ENCODE results near the gene SLC46A3. TPM values are rescaled to one million over a fixed set of nuclear protein-coding genes. Genes with fewer than 3 reads are reported as not detected.
"Not testable (repeated sequence)": the region's sequence is repeated elsewhere in the genome, so short reads cannot be mapped to it uniquely, and the experiment has no call there.

Gene SLC46A3
- total and polyA plus RNA-seq, 2 donors (not counting 1 experiment from before 2014, with no cell fraction given), result 2.6 to 6.4 TPM

DNA sequence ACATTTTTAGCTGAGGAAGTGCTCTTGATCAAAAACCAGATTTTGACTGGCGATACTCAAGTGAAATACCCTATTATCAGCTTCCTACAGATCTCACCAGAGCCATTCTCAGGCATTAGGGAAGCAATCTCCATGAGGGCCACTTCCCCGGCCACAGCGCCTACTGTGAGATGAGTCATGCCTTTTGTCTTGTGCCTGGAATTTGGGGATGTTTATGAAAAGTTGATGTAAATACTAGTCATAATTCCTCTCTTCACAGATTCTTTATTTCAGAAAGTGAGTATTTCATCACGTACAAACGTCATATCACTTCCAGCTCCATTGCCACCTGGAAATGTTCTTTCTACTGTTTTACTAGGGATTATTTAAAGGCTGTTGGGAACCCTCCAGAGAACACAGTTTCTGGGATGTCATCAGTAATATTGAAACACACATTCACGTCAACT is 25.3 kb upstream of the SLC46A3 start:
- peak; percentile 3 to 55 for DNase-seq (ENCODE audit: low read depth in 2 of 2)
- H3K4me2 ChIP-seq (ENCODE audit: extremely low read depth, insufficient read depth, low read length), result no peak overlapping the region

DNA sequence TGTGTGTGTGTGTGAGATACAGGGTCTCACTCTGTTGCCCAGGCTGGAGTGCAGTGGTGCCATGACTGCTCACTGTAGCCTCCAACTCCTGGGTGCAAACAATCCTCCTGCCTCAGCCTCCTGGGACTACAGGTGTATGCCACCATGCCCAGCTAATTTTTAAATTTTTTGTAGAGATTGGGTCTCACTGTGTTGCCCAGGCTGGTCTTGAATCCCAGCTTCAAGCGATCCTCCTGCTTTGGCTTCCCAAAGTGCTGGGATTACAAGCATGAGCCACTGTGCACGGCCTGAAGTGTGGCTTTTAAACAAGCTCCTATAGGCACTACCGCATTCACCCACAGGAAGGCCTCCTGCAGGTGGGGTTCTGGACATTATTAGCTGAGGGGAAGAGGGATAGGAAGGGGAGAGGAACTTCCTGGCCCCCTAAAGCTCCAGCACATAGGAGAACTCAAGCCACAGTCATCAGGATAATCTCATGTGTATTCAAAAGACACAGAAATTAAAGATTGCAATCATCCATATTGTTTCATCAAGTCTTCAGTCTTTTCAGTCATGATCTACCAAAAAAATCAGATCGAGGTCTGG is 24.8 kb upstream of the SLC46A3 start:
- Histone ChIP-seq H3K4me1 (ENCODE audit: control insufficient read depth, extremely low read depth, insufficient read depth, low read length) (no peaks in the 10 kb centered on the region), H4K20me1 (ENCODE audit: control insufficient read depth, extremely low read depth, insufficient read depth, low read length) (no peaks in the 10 kb centered on the region), H2AFZ (ENCODE audit: low read length) (no peak overlapping the region), H3K4me3 (replicated peaks in 1 of 4; ENCODE audit: control extremely low read depth in 1 of 4, insufficient read depth in 1 of 4, low read depth in 3 of 4, low read length in 4 of 4) (no peak overlapping the region), H3K4me2 (ENCODE audit: extremely low read depth, insufficient read depth, low read length) (no peak overlapping the region), H3K27me3 (ENCODE audit: control insufficient read depth, insufficient read depth, low read length) (no peaks in the 10 kb centered on the region), H3K9ac (ENCODE audit: insufficient read depth, low read length) (no peak overlapping the region), H3K36me3 (ENCODE audit: control insufficient read depth, insufficient read depth, low read length) (no peaks in the 10 kb centered on the region), H3K27ac (ENCODE audit: insufficient read depth, low read length) (no peak overlapping the region), H3K9me3 (ENCODE audit: control insufficient read depth, insufficient read depth, low read depth, low read length) (no peaks in the 10 kb centered on the region), H3K79me2 (ENCODE audit: control insufficient read depth, insufficient read depth, low read length) (no peaks in the 10 kb centered on the region)
- no peak for DNase-seq (ENCODE audit: low read depth in 2 of 2)
- TF ChIP-seq, protein P1, sequence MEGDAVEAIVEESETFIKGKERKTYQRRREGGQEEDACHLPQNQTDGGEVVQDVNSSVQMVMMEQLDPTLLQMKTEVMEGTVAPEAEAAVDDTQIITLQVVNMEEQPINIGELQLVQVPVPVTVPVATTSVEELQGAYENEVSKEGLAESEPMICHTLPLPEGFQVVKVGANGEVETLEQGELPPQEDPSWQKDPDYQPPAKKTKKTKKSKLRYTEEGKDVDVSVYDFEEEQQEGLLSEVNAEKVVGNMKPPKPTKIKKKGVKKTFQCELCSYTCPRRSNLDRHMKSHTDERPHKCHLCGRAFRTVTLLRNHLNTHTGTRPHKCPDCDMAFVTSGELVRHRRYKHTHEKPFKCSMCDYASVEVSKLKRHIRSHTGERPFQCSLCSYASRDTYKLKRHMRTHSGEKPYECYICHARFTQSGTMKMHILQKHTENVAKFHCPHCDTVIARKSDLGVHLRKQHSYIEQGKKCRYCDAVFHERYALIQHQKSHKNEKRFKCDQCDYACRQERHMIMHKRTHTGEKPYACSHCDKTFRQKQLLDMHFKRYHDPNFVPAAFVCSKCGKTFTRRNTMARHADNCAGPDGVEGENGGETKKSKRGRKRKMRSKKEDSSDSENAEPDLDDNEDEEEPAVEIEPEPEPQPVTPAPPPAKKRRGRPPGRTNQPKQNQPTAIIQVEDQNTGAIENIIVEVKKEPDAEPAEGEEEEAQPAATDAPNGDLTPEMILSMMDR (conservative IDR thresholded peaks at IDR 0.05 in 1 of 2, IDR thresholded peaks at IDR 0.05 in 1 of 2; ENCODE audit: low read depth in 1 of 2, low read length in 2 of 2), result no peak
- no peak for TF ChIP-seq EZH2 (IDR thresholded peaks at IDR 0.05; ENCODE audit: low read length, missing control alignments)

More for the DNA sequence above, 25.3 kb upstream of the SLC46A3 start:
- Histone ChIP-seq H2AFZ (ENCODE audit: low read length) (no peak overlapping the region), H3K9me3 (ENCODE audit: control insufficient read depth, insufficient read depth, low read depth, low read length) (no peaks in the 10 kb centered on the region), H3K27me3 (ENCODE audit: control insufficient read depth, insufficient read depth, low read length) (no peaks in the 10 kb centered on the region), H3K9ac (ENCODE audit: insufficient read depth, low read length) (no peak overlapping the region), H3K36me3 (ENCODE audit: control insufficient read depth, insufficient read depth, low read length) (no peaks in the 10 kb centered on the region), H3K79me2 (ENCODE audit: control insufficient read depth, insufficient read depth, low read length) (no peaks in the 10 kb centered on the region), H3K4me1 (ENCODE audit: control insufficient read depth, extremely low read depth, insufficient read depth, low read length) (no peaks in the 10 kb centered on the region), H3K27ac (ENCODE audit: insufficient read depth, low read length) (no peak overlapping the region), H3K4me3 (replicated peaks in 1 of 4; ENCODE audit: control extremely low read depth in 1 of 4, insufficient read depth in 1 of 4, low read depth in 3 of 4, low read length in 4 of 4) (no peak overlapping the region), H4K20me1 (ENCODE audit: control insufficient read depth, extremely low read depth, insufficient read depth, low read length) (no peaks in the 10 kb centered on the region)
- TF ChIP-seq EZH2 (IDR thresholded peaks at IDR 0.05; ENCODE audit: low read length, missing control alignments), result no peak
- TF ChIP-seq, protein P1 (conservative IDR thresholded peaks at IDR 0.05 in 1 of 2, IDR thresholded peaks at IDR 0.05 in 1 of 2; ENCODE audit: low read depth in 1 of 2, low read length in 2 of 2), result no peak

DNA sequence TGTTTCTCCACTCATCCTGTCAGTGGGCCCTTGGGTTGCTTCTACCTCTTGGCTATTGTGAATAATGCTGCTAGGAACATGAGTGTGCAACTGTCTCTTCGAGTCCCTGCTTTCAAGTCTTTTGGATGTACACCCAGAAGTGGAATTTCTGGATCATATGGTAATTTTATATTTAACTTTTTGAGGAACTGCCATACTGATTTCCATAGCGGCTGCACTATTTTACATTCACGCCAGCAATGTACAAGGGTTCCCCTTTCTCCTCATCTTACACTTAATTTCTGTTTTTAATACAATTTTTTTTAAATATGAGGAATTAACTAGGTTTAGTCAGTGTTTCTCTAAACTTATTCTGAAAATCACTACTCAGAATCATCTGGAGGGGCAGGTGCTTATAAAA is 24.2 kb upstream of the SLC46A3 start:
- H3K9me3 ChIP-seq (ENCODE audit: control insufficient read depth, insufficient read depth, low read depth, low read length), result no peaks in the 10 kb centered on the region
- no peak for TF ChIP-seq EZH2 (IDR thresholded peaks at IDR 0.05; ENCODE audit: low read length, missing control alignments)
- TF ChIP-seq, protein P1 (conservative IDR thresholded peaks at IDR 0.05 in 1 of 2, IDR thresholded peaks at IDR 0.05 in 1 of 2; ENCODE audit: low read depth in 1 of 2, low read length in 2 of 2), result no peak
- no peak for DNase-seq (ENCODE audit: low read depth in 2 of 2)

DNA sequence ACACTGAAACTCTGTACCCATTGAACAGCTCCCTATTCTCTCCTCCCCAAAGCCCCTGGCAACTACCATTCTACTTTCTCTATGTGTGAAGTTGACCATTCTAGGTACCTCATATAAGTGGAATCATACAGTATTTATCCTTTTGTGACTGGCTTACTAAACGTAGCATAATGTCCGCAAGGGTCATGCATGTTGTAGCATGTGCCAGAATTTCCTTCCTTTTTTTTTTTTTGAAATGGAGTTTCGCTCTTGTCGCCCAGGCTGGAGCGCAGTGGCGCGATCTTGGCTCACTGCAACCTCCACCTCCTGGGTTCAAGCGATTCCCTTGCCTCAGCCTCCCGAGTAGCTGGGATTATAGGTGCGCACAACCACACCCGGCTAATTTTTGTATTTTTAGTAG is 23.7 kb upstream of the SLC46A3 start:
- not testable (repeated sequence) for H3K79me2 ChIP-seq (ENCODE audit: control insufficient read depth, insufficient read depth, low read length); H3K4me2 ChIP-seq (ENCODE audit: extremely low read depth, insufficient read depth, low read length); H3K4me3 ChIP-seq (replicated peaks in 1 of 4; ENCODE audit: control extremely low read depth in 1 of 4, insufficient read depth in 1 of 4, low read depth in 3 of 4, low read length in 4 of 4); H3K36me3 ChIP-seq (ENCODE audit: control insufficient read depth, insufficient read depth, low read length); H3K9me3 ChIP-seq (ENCODE audit: control insufficient read depth, insufficient read depth, low read depth, low read length); DNase-seq (ENCODE audit: low read depth in 2 of 2); H3K27ac ChIP-seq (ENCODE audit: insufficient read depth, low read length); H3K9ac ChIP-seq (ENCODE audit: insufficient read depth, low read length); H3K27me3 ChIP-seq (ENCODE audit: control insufficient read depth, insufficient read depth, low read length); H3K4me1 ChIP-seq (ENCODE audit: control insufficient read depth, extremely low read depth, insufficient read depth, low read length); H4K20me1 ChIP-seq (ENCODE audit: control insufficient read depth, extremely low read depth, insufficient read depth, low read length); H2AFZ ChIP-seq (ENCODE audit: low read length)

More for the DNA sequence above, 24.2 kb upstream of the SLC46A3 start:
- Histone ChIP-seq H2AFZ (ENCODE audit: low read length) (no peak overlapping the region), H3K36me3 (ENCODE audit: control insufficient read depth, insufficient read depth, low read length) (no peaks in the 10 kb centered on the region), H3K27me3 (ENCODE audit: control insufficient read depth, insufficient read depth, low read length) (no peaks in the 10 kb centered on the region), H3K4me1 (ENCODE audit: control insufficient read depth, extremely low read depth, insufficient read depth, low read length) (no peaks in the 10 kb centered on the region), H3K79me2 (ENCODE audit: control insufficient read depth, insufficient read depth, low read length) (no peaks in the 10 kb centered on the region), H3K27ac (ENCODE audit: insufficient read depth, low read length) (no peak overlapping the region), H3K9ac (ENCODE audit: insufficient read depth, low read length) (no peak overlapping the region), H4K20me1 (ENCODE audit: control insufficient read depth, extremely low read depth, insufficient read depth, low read length) (no peaks in the 10 kb centered on the region), H3K4me3 (replicated peaks in 1 of 4; ENCODE audit: control extremely low read depth in 1 of 4, insufficient read depth in 1 of 4, low read depth in 3 of 4, low read length in 4 of 4) (no peak overlapping the region), H3K4me2 (ENCODE audit: extremely low read depth, insufficient read depth, low read length) (no peak overlapping the region)

Measured in fibroblast of lung (primary cell).